Activated T-helper 17 cell treated with anti-CD3 and anti-CD28 coated beads, Interleukin-2, amount 50 U/mL, for 72 hours (primary cell): ENCODE results near the gene MEIOSIN. TPM values are rescaled to one million over a fixed set of nuclear protein-coding genes. Genes with fewer than 3 reads are reported as not detected.

Experiments used
- ATAC-seq: fragments of 150-1000 bp; cut with Tn5 transposase; replicated peaks from 2 replicates; pipeline ENCODE4 v1.10.0; 2021; ENCODE audit warnings: mild to moderate bottlenecking, moderate library complexity
- H3K27ac Mint-ChIP-seq: one replicate; pipeline ENCODE4 v1.8.0; 2022; ENCODE audit warnings: mixed read lengths
- H3K27me3 Mint-ChIP-seq: one replicate; pipeline ENCODE4 v1.8.0; 2022; ENCODE audit warnings: mixed read lengths
- H3K36me3 Mint-ChIP-seq: one replicate; pipeline ENCODE4 v1.8.0; 2022; ENCODE audit warnings: low read depth, mild to moderate bottlenecking, mixed read lengths
- H3K4me1 Mint-ChIP-seq: one replicate; pipeline ENCODE4 v1.8.0; 2022; ENCODE audit warnings: mixed read lengths
- H3K4me3 Mint-ChIP-seq: one replicate; pipeline ENCODE4 v1.8.0; 2022; ENCODE audit warnings: mild to moderate bottlenecking, mixed read lengths
- H3K9me3 Mint-ChIP-seq: one replicate; pipeline ENCODE4 v1.8.0; 2022; ENCODE audit warnings: mixed read lengths
- total RNA-seq, 2 donors: library from RNA; stranded (reverse); gene quantifications; one replicate each; pipeline ENCODE4 v1.2.3, GENCODE V29; 2022

Gene MEIOSIN
- total RNA-seq, 2 donors from 2014 or later, result 0.37 TPM; not detected in 1

- peaks cover 15% of the 10 kb centered on the region for H3K4me1 Mint-ChIP-seq
- H3K27ac Mint-ChIP-seq, result no peak overlapping the region
- no peaks in the 10 kb centered on the region for H3K9me3 Mint-ChIP-seq
- H3K27me3 Mint-ChIP-seq, result peaks cover 12% of the 10 kb centered on the region
- ATAC-seq, result no peak
- H3K36me3 Mint-ChIP-seq, result peaks cover 32% of the 10 kb centered on the region
- H3K4me3 Mint-ChIP-seq, result no peak overlapping the region
Measured at GRCh38 chr19:45777395-45777961, 44.2 kb downstream of the MEIOSIN start.

GRCh38 chr19:45778010-45778661 is 44.9 kb downstream of the MEIOSIN start:
- H3K27me3 Mint-ChIP-seq, result peaks cover 12% of the 10 kb centered on the region
- peak overlapping the region; percentile 82 for H3K4me3 Mint-ChIP-seq
- no peaks in the 10 kb centered on the region for H3K9me3 Mint-ChIP-seq
- no peak for ATAC-seq
- H3K4me1 Mint-ChIP-seq, result peaks cover 14% of the 10 kb centered on the region
- H3K36me3 Mint-ChIP-seq, result peaks cover 32% of the 10 kb centered on the region
- no peak overlapping the region for H3K27ac Mint-ChIP-seq

GRCh38 chr19:45779231-45780145 is 46.2 kb downstream of the MEIOSIN start:
- H3K4me3 Mint-ChIP-seq, result peak overlapping the region; percentile 82
- H3K36me3 Mint-ChIP-seq, result peaks cover 40% of the 10 kb centered on the region
- H3K27me3 Mint-ChIP-seq, result peaks cover 12% of the 10 kb centered on the region
- ATAC-seq, result peak; percentile 95
- H3K9me3 Mint-ChIP-seq, result no peaks in the 10 kb centered on the region
- H3K27ac Mint-ChIP-seq, result peak overlapping the region; percentile 77
- peaks cover 14% of the 10 kb centered on the region for H3K4me1 Mint-ChIP-seq

- no peak for ATAC-seq
- peaks cover 12% of the 10 kb centered on the region for H3K27me3 Mint-ChIP-seq
- peak overlapping the region; percentile 82 for H3K4me3 Mint-ChIP-seq
- H3K27ac Mint-ChIP-seq, result no peak overlapping the region
- H3K4me1 Mint-ChIP-seq, result peaks cover 14% of the 10 kb centered on the region
- H3K36me3 Mint-ChIP-seq, result peaks cover 40% of the 10 kb centered on the region
- no peaks in the 10 kb centered on the region for H3K9me3 Mint-ChIP-seq
Measured at GRCh38 chr19:45780146-45780447, 46.9 kb downstream of the MEIOSIN start.

GRCh38 chr19:45780448-45781213 is 47.4 kb downstream of the MEIOSIN start:
- H3K27me3 Mint-ChIP-seq, result peaks cover 12% of the 10 kb centered on the region
- no peaks in the 10 kb centered on the region for H3K9me3 Mint-ChIP-seq
- H3K4me1 Mint-ChIP-seq, result peaks cover 14% of the 10 kb centered on the region
- H3K27ac Mint-ChIP-seq, result no peak overlapping the region
- ATAC-seq, result no peak
- H3K36me3 Mint-ChIP-seq, result peaks cover 40% of the 10 kb centered on the region
- H3K4me3 Mint-ChIP-seq, result no peak overlapping the region

GRCh38 chr19:45781214-45782161 is 48.2 kb downstream of the MEIOSIN start:
- Mint-ChIP-seq H3K27ac (no peak overlapping the region), H3K9me3 (no peaks in the 10 kb centered on the region), H3K36me3 (peaks cover 44% of the 10 kb centered on the region), H3K27me3 (peaks cover 12% of the 10 kb centered on the region), H3K4me1 (peaks cover 14% of the 10 kb centered on the region), H3K4me3 (no peak overlapping the region)
- no peak for ATAC-seq

- Mint-ChIP-seq H3K27me3 (peaks cover 12% of the 10 kb centered on the region), H3K9me3 (no peaks in the 10 kb centered on the region), H3K4me3 (no peak within 1 kb of the TSS), H3K27ac (no peak within 1 kb of the TSS), H3K36me3 (peaks cover 44% of the 10 kb centered on the region), H3K4me1 (peaks cover 14% of the 10 kb centered on the region)
- ATAC-seq, result no peak
Measured at GRCh38 chr19:45782162-45782691, 49.0 kb downstream of the MEIOSIN start, which contains the start of gene DMPK. TSS of gene DMPK (minus strand) at chr19:45782490. CDS start at chr19:45782352, 138 bp downstream.

- Mint-ChIP-seq H3K36me3 (peaks cover 44% of the 10 kb centered on the region), H3K27ac (no peak overlapping the region), H3K4me3 (no peak overlapping the region), H3K27me3 (peaks cover 12% of the 10 kb centered on the region), H3K9me3 (no peaks in the 10 kb centered on the region), H3K4me1 (peaks cover 14% of the 10 kb centered on the region)
- no peak for ATAC-seq
Measured at GRCh38 chr19:45782820-45783785, 49.9 kb downstream of the MEIOSIN start.

GRCh38 chr19:45784096-45784495 is 50.9 kb downstream of the MEIOSIN start:
- no peak overlapping the region for H3K4me3 Mint-ChIP-seq
- no peak overlapping the region for H3K27ac Mint-ChIP-seq
- no peak for ATAC-seq
- peaks cover 10% of the 10 kb centered on the region for H3K27me3 Mint-ChIP-seq
- peaks cover 10% of the 10 kb centered on the region for H3K4me1 Mint-ChIP-seq
- H3K36me3 Mint-ChIP-seq, result peaks cover 44% of the 10 kb centered on the region
- H3K9me3 Mint-ChIP-seq, result no peaks in the 10 kb centered on the region

GRCh38 chr19:45785097-45785496 is 51.9 kb downstream of the MEIOSIN start:
- H3K4me1 Mint-ChIP-seq, result peaks cover 4% of the 10 kb centered on the region
- no peak overlapping the region for H3K4me3 Mint-ChIP-seq
- no peak for ATAC-seq
- H3K27me3 Mint-ChIP-seq, result peaks cover 4% of the 10 kb centered on the region
- H3K27ac Mint-ChIP-seq, result no peak overlapping the region
- H3K9me3 Mint-ChIP-seq, result no peaks in the 10 kb centered on the region
- H3K36me3 Mint-ChIP-seq, result peaks cover 49% of the 10 kb centered on the region

GRCh38 chr19:45785781-45786532 is 52.7 kb downstream of the MEIOSIN start:
- Mint-ChIP-seq H3K4me3 (no peak overlapping the region), H3K27me3 (peaks cover 2% of the 10 kb centered on the region), H3K4me1 (peaks cover 5% of the 10 kb centered on the region), H3K36me3 (peaks cover 57% of the 10 kb centered on the region), H3K9me3 (no peaks in the 10 kb centered on the region), H3K27ac (no peak overlapping the region)
- no peak for ATAC-seq

GRCh38 chr19:45786533-45786894 is 53.3 kb downstream of the MEIOSIN start:
- Mint-ChIP-seq H3K4me3 (no peak overlapping the region), H3K9me3 (no peaks in the 10 kb centered on the region), H3K27me3 (no peaks in the 10 kb centered on the region), H3K4me1 (peaks cover 9% of the 10 kb centered on the region), H3K36me3 (peaks cover 63% of the 10 kb centered on the region), H3K27ac (no peak overlapping the region)
- no peak for ATAC-seq
